Measurements from ENCODE around the gene TMCC3. TPM values are rescaled to one million over a fixed set of nuclear protein-coding genes. Genes with fewer than 3 reads are reported as not detected.

TMCC3 gene
- total RNA-seq, 1 experiment from 2014 or later = 0.49 TPM

GRCh38 chr12:94563286-94563685 lies 87.1 kb downstream of the TMCC3 start:
- Histone ChIP-seq H3K27me3 (replicated peaks; ENCODE audit: insufficient read depth, low read depth, low read length, poor library complexity) (peaks cover 13% of the 10 kb centered on the region), H3K27ac (ENCODE audit: low read depth, low read length, poor library complexity, severe bottlenecking) (no peak overlapping the region), H3K4me3 (ENCODE audit: low read depth, low read length, poor library complexity, severe bottlenecking) (no peak overlapping the region), H3K36me3 (ENCODE audit: insufficient read depth, low read length, poor library complexity, severe bottlenecking) (no peaks in the 10 kb centered on the region), H3K9me3 (ENCODE audit: low read depth, low read length, poor library complexity, severe bottlenecking) (no peaks in the 10 kb centered on the region), H3K4me1 (ENCODE audit: insufficient read depth, low read length, poor library complexity, severe bottlenecking) (no peaks in the 10 kb centered on the region)
- intact Hi-C loops (cut with micrococcal nuclease; ENCODE audit: unreplicated experiment) = no loop called here
- BruUV-seq (replicated peaks) = no TSS peak
- POLR2A ChIA-PET (ENCODE audit: low non-redundant PET) = no interaction called here
- TF ChIP-seq EZH2 (IDR thresholded peaks at IDR 0.05; ENCODE audit: borderline replicate concordance, low read depth, low read length, poor library complexity, severe bottlenecking) = no peak
- TF ChIP-seq, protein P1, sequence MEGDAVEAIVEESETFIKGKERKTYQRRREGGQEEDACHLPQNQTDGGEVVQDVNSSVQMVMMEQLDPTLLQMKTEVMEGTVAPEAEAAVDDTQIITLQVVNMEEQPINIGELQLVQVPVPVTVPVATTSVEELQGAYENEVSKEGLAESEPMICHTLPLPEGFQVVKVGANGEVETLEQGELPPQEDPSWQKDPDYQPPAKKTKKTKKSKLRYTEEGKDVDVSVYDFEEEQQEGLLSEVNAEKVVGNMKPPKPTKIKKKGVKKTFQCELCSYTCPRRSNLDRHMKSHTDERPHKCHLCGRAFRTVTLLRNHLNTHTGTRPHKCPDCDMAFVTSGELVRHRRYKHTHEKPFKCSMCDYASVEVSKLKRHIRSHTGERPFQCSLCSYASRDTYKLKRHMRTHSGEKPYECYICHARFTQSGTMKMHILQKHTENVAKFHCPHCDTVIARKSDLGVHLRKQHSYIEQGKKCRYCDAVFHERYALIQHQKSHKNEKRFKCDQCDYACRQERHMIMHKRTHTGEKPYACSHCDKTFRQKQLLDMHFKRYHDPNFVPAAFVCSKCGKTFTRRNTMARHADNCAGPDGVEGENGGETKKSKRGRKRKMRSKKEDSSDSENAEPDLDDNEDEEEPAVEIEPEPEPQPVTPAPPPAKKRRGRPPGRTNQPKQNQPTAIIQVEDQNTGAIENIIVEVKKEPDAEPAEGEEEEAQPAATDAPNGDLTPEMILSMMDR (conservative IDR thresholded peaks at IDR 0.05; ENCODE audit: low read depth, low read length) = no peak
- CTCF ChIA-PET = no interaction called here
- no peak for DNase-seq (ENCODE audit: low spot score)

DNA sequence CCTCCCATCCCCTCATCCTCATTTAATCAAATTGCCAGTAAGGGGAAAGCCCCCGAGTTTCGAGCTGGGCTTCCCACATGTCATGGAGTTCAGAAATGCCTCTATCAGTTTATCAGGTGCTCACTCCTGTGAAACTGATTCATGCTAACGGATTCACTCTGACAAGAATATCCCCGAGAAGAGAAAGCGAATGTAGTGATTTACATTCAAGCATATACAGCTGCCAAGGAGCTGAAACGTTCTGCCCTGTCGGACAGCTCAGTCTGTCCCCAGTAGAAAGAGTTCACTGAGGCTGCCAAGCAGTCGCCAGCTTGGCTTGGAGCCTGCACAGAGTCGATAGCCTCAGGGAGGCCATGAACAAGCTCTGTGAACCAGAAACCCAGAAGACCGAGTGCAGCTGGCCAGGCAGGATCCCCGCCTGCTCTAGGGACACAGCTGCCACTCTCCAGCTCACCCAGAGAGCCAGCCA lies 88.4 kb downstream of the TMCC3 start:
- POLR2A ChIA-PET (ENCODE audit: low non-redundant PET) = no interaction called here
- Histone ChIP-seq H3K4me1 (ENCODE audit: insufficient read depth, low read length, poor library complexity, severe bottlenecking) (no peaks in the 10 kb centered on the region), H3K36me3 (ENCODE audit: insufficient read depth, low read length, poor library complexity, severe bottlenecking) (no peaks in the 10 kb centered on the region), H3K9me3 (ENCODE audit: low read depth, low read length, poor library complexity, severe bottlenecking) (no peaks in the 10 kb centered on the region), H3K4me3 (ENCODE audit: low read depth, low read length, poor library complexity, severe bottlenecking) (no peak overlapping the region), H3K27me3 (replicated peaks; ENCODE audit: insufficient read depth, low read depth, low read length, poor library complexity) (peaks cover 10% of the 10 kb centered on the region), H3K27ac (ENCODE audit: low read depth, low read length, poor library complexity, severe bottlenecking) (no peak overlapping the region)
- DNase-seq (ENCODE audit: low spot score) = no peak
- intact Hi-C loops (cut with micrococcal nuclease; ENCODE audit: unreplicated experiment) = no loop called here
- no TSS peak for BruUV-seq (replicated peaks)
- TF ChIP-seq, protein P1 (conservative IDR thresholded peaks at IDR 0.05; ENCODE audit: low read depth, low read length) = no peak
- no peak for TF ChIP-seq EZH2 (IDR thresholded peaks at IDR 0.05; ENCODE audit: borderline replicate concordance, low read depth, low read length, poor library complexity, severe bottlenecking)
- CTCF ChIA-PET = no interaction called here

DNA sequence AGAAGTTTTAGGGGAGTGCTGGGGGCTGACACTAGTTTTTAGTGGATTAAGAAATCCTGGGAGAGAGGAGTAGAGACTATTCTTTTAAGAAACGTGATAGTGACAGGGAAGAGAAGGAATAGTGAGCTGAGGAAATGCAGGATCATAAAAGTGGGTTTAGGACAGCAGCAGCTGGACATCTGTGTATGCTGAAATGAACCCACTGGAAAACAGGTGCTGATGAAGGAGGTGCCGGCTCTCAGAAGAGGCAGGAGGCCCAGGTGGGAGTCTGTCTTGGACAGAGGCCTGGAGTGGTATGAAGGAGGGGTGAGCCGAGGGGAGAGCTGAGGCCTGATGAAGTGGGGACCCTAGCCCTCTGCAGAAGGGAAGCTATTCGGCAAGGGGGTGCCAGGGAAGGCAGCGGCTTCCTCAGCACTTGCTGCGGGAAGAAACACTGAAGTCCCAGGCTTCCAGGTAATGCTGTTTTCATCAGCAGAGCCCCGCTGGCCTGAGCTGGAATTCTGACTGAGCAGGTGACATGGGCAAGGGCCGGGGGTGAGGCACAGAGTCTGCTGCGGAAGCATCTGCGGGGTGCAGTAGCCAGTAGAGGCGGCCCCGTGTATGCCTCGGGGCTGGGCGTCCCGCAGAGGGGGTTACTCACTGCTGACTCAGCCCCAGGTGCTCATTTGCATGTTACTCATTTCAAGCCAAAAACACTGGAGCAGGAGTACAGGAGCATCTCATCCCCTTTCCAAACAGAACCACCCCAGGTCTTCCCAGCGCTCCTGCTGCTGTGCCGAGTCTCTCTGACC lies 89.7 kb downstream of the TMCC3 start:
- POLR2A ChIA-PET (ENCODE audit: low non-redundant PET) = no interaction called here
- TF ChIP-seq EZH2 (IDR thresholded peaks at IDR 0.05; ENCODE audit: borderline replicate concordance, low read depth, low read length, poor library complexity, severe bottlenecking) = no peak
- TF ChIP-seq, protein P1 (conservative IDR thresholded peaks at IDR 0.05; ENCODE audit: low read depth, low read length) = no peak
- no TSS peak for BruUV-seq (replicated peaks)
- Histone ChIP-seq H3K4me3 (ENCODE audit: low read depth, low read length, poor library complexity, severe bottlenecking) (no peak overlapping the region), H3K36me3 (ENCODE audit: insufficient read depth, low read length, poor library complexity, severe bottlenecking) (no peaks in the 10 kb centered on the region), H3K9me3 (ENCODE audit: low read depth, low read length, poor library complexity, severe bottlenecking) (no peaks in the 10 kb centered on the region), H3K27ac (ENCODE audit: low read depth, low read length, poor library complexity, severe bottlenecking) (no peak overlapping the region), H3K4me1 (ENCODE audit: insufficient read depth, low read length, poor library complexity, severe bottlenecking) (no peaks in the 10 kb centered on the region), H3K27me3 (replicated peaks; ENCODE audit: insufficient read depth, low read depth, low read length, poor library complexity) (peaks cover 11% of the 10 kb centered on the region)
- intact Hi-C loops (cut with micrococcal nuclease; ENCODE audit: unreplicated experiment) = no loop called here
- CTCF ChIA-PET = no interaction called here
- DNase-seq (ENCODE audit: low spot score) = peak; percentile 10
